ENCODE data around the gene TNNT3.

DNA sequence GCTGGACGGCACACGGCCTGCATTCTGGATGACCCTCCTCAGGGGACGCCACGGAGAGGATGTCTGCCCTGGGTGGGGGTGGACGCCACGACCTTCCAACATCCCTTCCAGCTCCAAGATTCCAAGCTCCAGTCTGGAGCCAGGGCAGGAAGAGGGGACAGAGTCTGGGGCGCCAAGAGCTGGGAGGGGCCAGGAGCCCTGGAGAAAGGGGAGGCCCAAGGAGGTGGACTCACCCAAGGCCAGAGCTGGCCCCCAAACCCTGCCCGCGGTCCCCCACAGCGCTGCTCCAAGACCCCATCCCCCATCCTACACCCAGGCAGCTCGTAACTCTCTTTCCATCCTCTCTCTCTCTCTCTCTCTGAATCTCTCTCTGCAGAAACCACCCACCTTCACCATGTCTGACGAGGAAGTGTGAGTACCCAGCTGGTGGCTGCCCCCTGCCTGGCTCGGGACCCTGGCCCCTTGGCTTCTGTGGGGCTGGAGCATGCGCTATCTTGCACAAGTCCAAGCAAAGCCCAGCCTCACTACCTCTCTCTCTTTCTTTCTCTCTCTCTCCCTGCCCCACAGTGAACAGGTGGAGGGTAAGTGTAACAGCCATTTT lies 3.1 kb downstream of the TNNT3 start:
- TF ChIP-seq, protein P1, sequence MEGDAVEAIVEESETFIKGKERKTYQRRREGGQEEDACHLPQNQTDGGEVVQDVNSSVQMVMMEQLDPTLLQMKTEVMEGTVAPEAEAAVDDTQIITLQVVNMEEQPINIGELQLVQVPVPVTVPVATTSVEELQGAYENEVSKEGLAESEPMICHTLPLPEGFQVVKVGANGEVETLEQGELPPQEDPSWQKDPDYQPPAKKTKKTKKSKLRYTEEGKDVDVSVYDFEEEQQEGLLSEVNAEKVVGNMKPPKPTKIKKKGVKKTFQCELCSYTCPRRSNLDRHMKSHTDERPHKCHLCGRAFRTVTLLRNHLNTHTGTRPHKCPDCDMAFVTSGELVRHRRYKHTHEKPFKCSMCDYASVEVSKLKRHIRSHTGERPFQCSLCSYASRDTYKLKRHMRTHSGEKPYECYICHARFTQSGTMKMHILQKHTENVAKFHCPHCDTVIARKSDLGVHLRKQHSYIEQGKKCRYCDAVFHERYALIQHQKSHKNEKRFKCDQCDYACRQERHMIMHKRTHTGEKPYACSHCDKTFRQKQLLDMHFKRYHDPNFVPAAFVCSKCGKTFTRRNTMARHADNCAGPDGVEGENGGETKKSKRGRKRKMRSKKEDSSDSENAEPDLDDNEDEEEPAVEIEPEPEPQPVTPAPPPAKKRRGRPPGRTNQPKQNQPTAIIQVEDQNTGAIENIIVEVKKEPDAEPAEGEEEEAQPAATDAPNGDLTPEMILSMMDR (IDR thresholded peaks at IDR 0.05; ENCODE audit: insufficient read depth, low read length, poor library complexity, severe bottlenecking): no peak
- TF ChIP-seq EZH2phosphoT487 (conservative IDR thresholded peaks at IDR 0.05; ENCODE audit: low read length): no peak

Measured in SU-DHL-6 (cell line).